Caco-2 (cell line): ENCODE data around the gene DBH. TPM values are rescaled to one million over a fixed set of nuclear protein-coding genes. Genes with fewer than 3 reads are reported as not detected.

ENCODE experiments used
- BruUV-seq: library from RNA; stranded (reverse); fragments of 400-500 nt; replicated peaks from 2 replicates; lab custom pipeline; 2021; lab: Mats Ljungman, UMichigan
- CTCF ChIA-PET: fragments of 300-600 bp; sonication (Branson Sonifier 250); formaldehyde crosslinking; loops from one replicate; lab custom pipeline; 2022; ENCODE audit warnings: antibody characterized with exemption; lab: Charles Lee
- POLR2A ChIA-PET: fragments of 300-600 bp; sonication (Branson Sonifier 250); formaldehyde crosslinking; loops from one replicate; lab custom pipeline; 2022; ENCODE audit warnings: antibody characterized with exemption; lab: Charles Lee
- DNase-seq, 2 experiments: peaks; one replicate each; pipeline versions ENCODE4 v3.0.0 to v3.0.0-alpha.2; 2020 to 2022
- H3K27me3 ChIP-seq: replicated peaks from 2 replicates; pipeline ENCODE4 v1.6.0; 2011; ENCODE audit warnings: low read length; ENCODE audit not compliant: control insufficient read depth, insufficient read depth
- H3K36me3 ChIP-seq: 2 replicates; pipeline ENCODE4 v1.5.1; 2011; ENCODE audit warnings: low read length; ENCODE audit not compliant: control insufficient read depth, insufficient read depth
- H3K4me1 ChIP-seq: fragments of 250-450 bp; sonication (Bioruptor Pico); 2 replicates; pipeline ENCODE4 v1.5.1; 2020; ENCODE audit warnings: mild to moderate bottlenecking
- H3K4me3 ChIP-seq: 2 replicates; pipeline ENCODE4 v1.5.1; 2011; ENCODE audit warnings: low read depth, mild to moderate bottlenecking, control low read depth, low read length
- H3K9me3 ChIP-seq: fragments of 250-450 bp; sonication (Bioruptor Pico); 2 replicates; pipeline ENCODE4 v1.5.1; 2020; ENCODE audit warnings: mild to moderate bottlenecking, moderate library complexity
- H3K27ac Mint-ChIP-seq: one replicate; pipeline ENCODE4 v1.8.0; 2022; ENCODE audit warnings: mixed read lengths; ENCODE audit not compliant: unreplicated experiment
- H3K27me3 Mint-ChIP-seq: one replicate; pipeline ENCODE4 v1.8.0; 2022; ENCODE audit warnings: mixed read lengths; ENCODE audit not compliant: insufficient read depth, unreplicated experiment
- H3K36me3 Mint-ChIP-seq: one replicate; pipeline ENCODE4 v1.8.0; 2022; ENCODE audit warnings: mild to moderate bottlenecking, mixed read lengths; ENCODE audit not compliant: insufficient read depth, unreplicated experiment
- H3K4me1 Mint-ChIP-seq: one replicate; pipeline ENCODE4 v1.8.0; 2022; ENCODE audit warnings: low read depth, mixed read lengths; ENCODE audit not compliant: unreplicated experiment
- H3K4me3 Mint-ChIP-seq: one replicate; pipeline ENCODE4 v1.8.0; 2022; ENCODE audit warnings: mild to moderate bottlenecking, moderate library complexity, mixed read lengths; ENCODE audit not compliant: unreplicated experiment
- H3K9me3 Mint-ChIP-seq: one replicate; pipeline ENCODE4 v1.8.0; 2022; ENCODE audit warnings: mixed read lengths; ENCODE audit not compliant: unreplicated experiment
- intact Hi-C: fragments of 100-400 bp; cut with micrococcal nuclease; formaldehyde crosslinking; loops from one replicate; pipeline ENCODE4 v1.10.0; 2022; ENCODE audit not compliant: unreplicated experiment
- total RNA-seq: library from RNA; stranded (reverse); gene quantifications from 2 replicates; pipeline ENCODE4 v1.2.3, GENCODE V29; 2022
- TF ChIP-seq, protein P1 (sequence below), 2 experiments: fragments of 200-600 bp in 1 of 2; IDR thresholded peaks; 1 replicate in 1 of 2; 2 replicates in 1 of 2; pipeline versions ENCODE4 v1.5.1 to v1.8.0; 2011 to 2022; ENCODE audit warnings: antibody characterized with exemption in 1 of 2, control low read depth in 1 of 2, inconsistent platforms in 1 of 2, low read depth in 1 of 2, low read length in 1 of 2, mild to moderate bottlenecking in 1 of 2, moderate library complexity in 1 of 2; ENCODE audit not compliant: insufficient read depth in 1 of 2, severe bottlenecking in 1 of 2, unreplicated experiment in 1 of 2

The DBH gene
- total RNA-seq, 1 experiment from 2014 or later = not detected

GRCh38 chr9:133634081-133634691, 2.0 kb upstream of the DBH start:
- H3K27me3 ChIP-seq = no peaks in the 10 kb centered on the region; the same call in 1 of the 2 replicates
- H3K27ac Mint-ChIP-seq = no peak overlapping the region

DNA sequence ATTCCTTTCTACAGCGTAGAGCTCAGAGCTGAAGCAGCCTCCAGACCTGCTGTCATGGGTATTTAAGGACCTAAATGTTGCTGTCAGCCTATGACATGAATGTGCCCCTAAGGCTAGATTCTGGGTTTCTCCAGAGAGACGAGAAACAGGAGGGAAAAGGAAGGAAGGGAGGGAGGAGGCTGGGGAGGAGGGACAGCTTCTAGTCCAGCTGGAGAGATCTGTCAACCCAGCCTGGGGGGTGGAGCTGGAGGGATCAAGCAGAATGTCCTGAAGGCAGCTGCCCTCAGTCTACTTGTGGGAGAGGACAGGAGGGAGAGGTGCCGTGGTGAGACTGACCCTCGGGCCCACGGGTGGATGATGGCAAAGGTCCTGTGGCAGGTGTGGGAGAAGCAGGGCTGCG, 1.1 kb upstream of the DBH start:
- no peaks in the 10 kb centered on the region for H3K4me1 Mint-ChIP-seq
- no peak overlapping the region for H3K4me3 Mint-ChIP-seq
- CTCF ChIA-PET = no interaction called here
- no peak overlapping the region for H3K27ac Mint-ChIP-seq
- no peaks in the 10 kb centered on the region for H3K4me1 ChIP-seq
- TF ChIP-seq, protein P1, sequence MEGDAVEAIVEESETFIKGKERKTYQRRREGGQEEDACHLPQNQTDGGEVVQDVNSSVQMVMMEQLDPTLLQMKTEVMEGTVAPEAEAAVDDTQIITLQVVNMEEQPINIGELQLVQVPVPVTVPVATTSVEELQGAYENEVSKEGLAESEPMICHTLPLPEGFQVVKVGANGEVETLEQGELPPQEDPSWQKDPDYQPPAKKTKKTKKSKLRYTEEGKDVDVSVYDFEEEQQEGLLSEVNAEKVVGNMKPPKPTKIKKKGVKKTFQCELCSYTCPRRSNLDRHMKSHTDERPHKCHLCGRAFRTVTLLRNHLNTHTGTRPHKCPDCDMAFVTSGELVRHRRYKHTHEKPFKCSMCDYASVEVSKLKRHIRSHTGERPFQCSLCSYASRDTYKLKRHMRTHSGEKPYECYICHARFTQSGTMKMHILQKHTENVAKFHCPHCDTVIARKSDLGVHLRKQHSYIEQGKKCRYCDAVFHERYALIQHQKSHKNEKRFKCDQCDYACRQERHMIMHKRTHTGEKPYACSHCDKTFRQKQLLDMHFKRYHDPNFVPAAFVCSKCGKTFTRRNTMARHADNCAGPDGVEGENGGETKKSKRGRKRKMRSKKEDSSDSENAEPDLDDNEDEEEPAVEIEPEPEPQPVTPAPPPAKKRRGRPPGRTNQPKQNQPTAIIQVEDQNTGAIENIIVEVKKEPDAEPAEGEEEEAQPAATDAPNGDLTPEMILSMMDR (IDR thresholded peaks at IDR 0.05; ENCODE audit: insufficient read depth in 1 of 2, low read depth in 1 of 2, low read length in 1 of 2, severe bottlenecking in 1 of 2, unreplicated experiment in 1 of 2) = no peak
- no peak for DNase-seq
- H3K9me3 Mint-ChIP-seq = no peaks in the 10 kb centered on the region
- H3K36me3 Mint-ChIP-seq = peaks cover 4% of the 10 kb centered on the region
- intact Hi-C loops = no loop called here
- H3K27me3 Mint-ChIP-seq = peaks cover 24% of the 10 kb centered on the region
- H3K36me3 ChIP-seq = no peaks in the 10 kb centered on the region
- H3K4me3 ChIP-seq = no peak overlapping the region
- POLR2A ChIA-PET = no interaction called here
- no peaks in the 10 kb centered on the region for H3K9me3 ChIP-seq
- no peaks in the 10 kb centered on the region; the same call in 1 of the 2 replicates for H3K27me3 ChIP-seq
- no TSS peak for BruUV-seq

More at GRCh38 chr9:133634081-133634691, 2.0 kb upstream of the DBH start:
- Histone ChIP-seq H3K4me3 (no peak overlapping the region), H3K36me3 (no peaks in the 10 kb centered on the region), H3K4me1 (no peaks in the 10 kb centered on the region), H3K9me3 (no peaks in the 10 kb centered on the region)
- ChIA-PET POLR2A (no interaction called here), CTCF (interaction anchor here (0.7 kb wide), 1 partner anchor 8 kb away, joined by 3 read pairs; no protein-coding TSS in a partner anchor)
- no TSS peak for BruUV-seq
- intact Hi-C loops = no loop called here
- H3K36me3 Mint-ChIP-seq = peaks cover under 1% of the 10 kb centered on the region
- peaks cover 24% of the 10 kb centered on the region for H3K27me3 Mint-ChIP-seq
- no peak for DNase-seq
- H3K9me3 Mint-ChIP-seq = no peaks in the 10 kb centered on the region
- no peak overlapping the region for H3K4me3 Mint-ChIP-seq
- H3K4me1 Mint-ChIP-seq = no peaks in the 10 kb centered on the region
- TF ChIP-seq, protein P1 (IDR thresholded peaks at IDR 0.05; ENCODE audit: insufficient read depth in 1 of 2, low read depth in 1 of 2, low read length in 1 of 2, severe bottlenecking in 1 of 2, unreplicated experiment in 1 of 2) = no peak

- Mint-ChIP-seq H3K9me3 (no peaks in the 10 kb centered on the region), H3K4me1 (no peaks in the 10 kb centered on the region), H3K27ac (no peak overlapping the region), H3K4me3 (no peak overlapping the region), H3K36me3 (peaks cover 4% of the 10 kb centered on the region), H3K27me3 (peaks cover 32% of the 10 kb centered on the region)
- DNase-seq = no peak
- TF ChIP-seq, protein P1 (IDR thresholded peaks at IDR 0.05; ENCODE audit: insufficient read depth in 1 of 2, low read depth in 1 of 2, low read length in 1 of 2, severe bottlenecking in 1 of 2, unreplicated experiment in 1 of 2) = no peak
- ChIA-PET CTCF (no interaction called here), POLR2A (no interaction called here)
- no peaks in the 10 kb centered on the region; the same call in 1 of the 2 replicates for H3K27me3 ChIP-seq
- intact Hi-C loops = no loop called here
- H3K4me3 ChIP-seq = no peak overlapping the region
- no peaks in the 10 kb centered on the region for H3K36me3 ChIP-seq
- no TSS peak for BruUV-seq
- no peaks in the 10 kb centered on the region for H3K9me3 ChIP-seq
- H3K4me1 ChIP-seq = no peaks in the 10 kb centered on the region
Measured at GRCh38 chr9:133636902-133637301, 739 bp downstream of the DBH start.
